DND-41 (cell line): ENCODE data around the gene LAMA2.

Experiments used
- CTCF ChIP-seq: IDR thresholded peaks from 2 replicates; pipeline ENCODE4 v1.5.1; 2012; ENCODE audit warnings: borderline replicate concordance, low read length, moderate library complexity, mild to moderate bottlenecking; ENCODE audit not compliant: poor library complexity, severe bottlenecking; ENCODE audit errors: extremely low read depth
- EZH2 ChIP-seq: IDR thresholded peaks from 3 replicates; pipeline ENCODE4 v1.6.1; 2012; ENCODE audit warnings: borderline replicate concordance, low read depth, mild to moderate bottlenecking, moderate library complexity, low read length, inconsistent platforms; ENCODE audit not compliant: severe bottlenecking

DNA sequence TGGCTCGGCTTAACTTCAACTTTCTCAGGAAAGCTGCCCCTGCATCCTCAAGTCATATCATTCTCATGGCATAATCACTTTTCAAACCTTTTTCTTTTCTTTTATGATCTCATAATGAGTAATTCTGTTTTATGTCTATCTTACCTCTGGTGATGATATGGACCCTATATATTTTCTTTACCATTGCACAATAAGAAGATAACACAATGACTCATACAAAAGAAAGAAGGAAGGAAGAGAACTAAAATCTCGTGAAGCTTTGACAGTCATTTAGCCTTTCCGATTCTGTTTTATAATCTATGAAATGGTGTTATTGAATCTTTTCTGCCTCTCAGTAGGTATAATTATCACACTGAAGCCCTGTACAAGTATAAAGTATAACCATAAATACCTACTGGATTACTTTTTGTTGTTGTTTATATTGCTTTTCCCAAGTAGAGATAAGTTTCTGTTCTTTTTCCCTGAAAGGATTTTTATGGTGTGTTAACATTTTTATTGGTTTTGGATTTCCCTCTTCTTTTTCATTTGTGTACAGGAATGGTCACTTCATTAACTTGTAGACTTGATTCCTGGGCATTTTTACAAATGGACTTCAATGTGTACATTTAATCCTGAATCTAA, 300.9 kb downstream of the LAMA2 start:
- TF ChIP-seq CTCF (no peak), EZH2 (no peak)
